ENCODE results near the gene SPAG17. TPM values are rescaled to one million over a fixed set of nuclear protein-coding genes. Genes with fewer than 3 reads are reported as not detected.

The SPAG17 gene
- total and polyA plus RNA-seq, 2 experiments from 2014 or later = 0.36 to 1.7 TPM

DNA sequence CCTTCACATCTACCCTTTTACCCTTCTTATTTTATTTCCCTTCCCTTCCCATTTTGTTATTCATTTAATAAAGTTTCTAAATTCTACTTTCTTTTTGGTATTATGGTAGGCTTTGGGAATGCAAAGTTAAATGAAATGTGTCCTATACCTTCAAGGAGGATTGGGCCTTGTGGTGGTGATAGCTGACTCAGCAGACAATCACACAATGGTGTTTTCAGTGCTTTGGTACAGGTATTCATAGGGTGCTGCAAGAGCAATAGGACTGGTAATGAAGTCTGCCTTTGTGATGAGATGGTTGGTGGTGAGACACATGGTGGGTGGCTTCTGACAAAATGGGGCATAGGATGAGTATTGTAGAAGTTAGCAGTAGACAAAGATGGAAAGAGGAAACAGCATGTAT, 21.9 kb upstream of the SPAG17 start:
- no peak for TF ChIP-seq EZH2 (IDR thresholded peaks at IDR 0.05; ENCODE audit: borderline replicate concordance)
- TF ChIP-seq EZH2phosphoT487 (IDR thresholded peaks at IDR 0.05; ENCODE audit: low read depth, severe bottlenecking, unreplicated experiment) = no peak
- TF ChIP-seq, protein P1, sequence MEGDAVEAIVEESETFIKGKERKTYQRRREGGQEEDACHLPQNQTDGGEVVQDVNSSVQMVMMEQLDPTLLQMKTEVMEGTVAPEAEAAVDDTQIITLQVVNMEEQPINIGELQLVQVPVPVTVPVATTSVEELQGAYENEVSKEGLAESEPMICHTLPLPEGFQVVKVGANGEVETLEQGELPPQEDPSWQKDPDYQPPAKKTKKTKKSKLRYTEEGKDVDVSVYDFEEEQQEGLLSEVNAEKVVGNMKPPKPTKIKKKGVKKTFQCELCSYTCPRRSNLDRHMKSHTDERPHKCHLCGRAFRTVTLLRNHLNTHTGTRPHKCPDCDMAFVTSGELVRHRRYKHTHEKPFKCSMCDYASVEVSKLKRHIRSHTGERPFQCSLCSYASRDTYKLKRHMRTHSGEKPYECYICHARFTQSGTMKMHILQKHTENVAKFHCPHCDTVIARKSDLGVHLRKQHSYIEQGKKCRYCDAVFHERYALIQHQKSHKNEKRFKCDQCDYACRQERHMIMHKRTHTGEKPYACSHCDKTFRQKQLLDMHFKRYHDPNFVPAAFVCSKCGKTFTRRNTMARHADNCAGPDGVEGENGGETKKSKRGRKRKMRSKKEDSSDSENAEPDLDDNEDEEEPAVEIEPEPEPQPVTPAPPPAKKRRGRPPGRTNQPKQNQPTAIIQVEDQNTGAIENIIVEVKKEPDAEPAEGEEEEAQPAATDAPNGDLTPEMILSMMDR (IDR thresholded peaks at IDR 0.05; ENCODE audit: poor library complexity) = no peak
- no peaks in the 10 kb centered on the region for H3K36me3 ChIP-seq (replicated peaks; ENCODE audit: insufficient read depth, low read depth)
- H3K27me3 ChIP-seq = no peaks in the 10 kb centered on the region

DNA sequence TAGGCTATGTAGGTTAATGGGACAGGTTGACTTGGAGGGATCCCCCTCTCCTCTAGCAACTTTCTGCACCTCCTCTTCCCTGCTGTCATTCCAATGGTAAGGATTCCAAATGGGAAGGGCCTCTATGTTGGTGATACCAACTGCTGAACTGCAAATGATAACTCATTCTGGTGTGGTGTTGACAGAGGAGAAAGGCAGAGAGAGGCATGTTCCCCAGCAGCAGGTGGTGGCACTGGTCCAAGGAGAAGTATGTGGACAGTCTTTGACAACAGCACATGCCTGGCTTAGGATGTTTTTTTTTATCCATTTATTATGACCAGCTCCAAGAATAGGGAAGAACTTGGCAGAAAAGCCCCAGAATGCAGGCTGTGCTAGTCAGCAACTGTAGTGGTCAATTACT, 19.6 kb upstream of the SPAG17 start:
- H3K4me1 ChIP-seq (ENCODE audit: insufficient read depth) = no peaks in the 10 kb centered on the region
- H3K4me2 ChIP-seq = no peak overlapping the region
- no peak overlapping the region for H3K27ac ChIP-seq
- H3K27me3 ChIP-seq = no peaks in the 10 kb centered on the region
- no peak for TF ChIP-seq EZH2phosphoT487 (IDR thresholded peaks at IDR 0.05; ENCODE audit: low read depth, severe bottlenecking, unreplicated experiment)
- no peak for TF ChIP-seq EZH2 (IDR thresholded peaks at IDR 0.05; ENCODE audit: borderline replicate concordance)
- TF ChIP-seq, protein P1 (IDR thresholded peaks at IDR 0.05; ENCODE audit: poor library complexity) = no peak
- no peak overlapping the region for H3K4me3 ChIP-seq
- DNase-seq (ENCODE audit: low spot score) = no peak
- no peaks in the 10 kb centered on the region for H4K20me1 ChIP-seq (ENCODE audit: insufficient read depth, poor library complexity, severe bottlenecking)
- no peaks in the 10 kb centered on the region for H3K9me2 ChIP-seq (replicated peaks; ENCODE audit: insufficient read depth)
- H3K36me3 ChIP-seq (replicated peaks; ENCODE audit: insufficient read depth, low read depth) = no peaks in the 10 kb centered on the region
- H3K9me3 ChIP-seq (ENCODE audit: low read depth) = no peaks in the 10 kb centered on the region
- H3K79me2 ChIP-seq = no peaks in the 10 kb centered on the region
- H2AFZ ChIP-seq = no peak overlapping the region

More for the DNA sequence above, 21.9 kb upstream of the SPAG17 start:
- no peaks in the 10 kb centered on the region for H4K20me1 ChIP-seq (ENCODE audit: insufficient read depth, poor library complexity, severe bottlenecking)
- H3K4me3 ChIP-seq = no peak overlapping the region
- no peaks in the 10 kb centered on the region for H3K9me3 ChIP-seq (ENCODE audit: low read depth)
- H3K9me2 ChIP-seq (replicated peaks; ENCODE audit: insufficient read depth) = no peaks in the 10 kb centered on the region
- no peaks in the 10 kb centered on the region for H3K4me1 ChIP-seq (ENCODE audit: insufficient read depth)
- no peak overlapping the region for H3K27ac ChIP-seq
- no peak overlapping the region for H3K4me2 ChIP-seq
- H3K79me2 ChIP-seq = no peaks in the 10 kb centered on the region
- no peak for DNase-seq (ENCODE audit: low spot score)
- H2AFZ ChIP-seq = no peak overlapping the region

DNA sequence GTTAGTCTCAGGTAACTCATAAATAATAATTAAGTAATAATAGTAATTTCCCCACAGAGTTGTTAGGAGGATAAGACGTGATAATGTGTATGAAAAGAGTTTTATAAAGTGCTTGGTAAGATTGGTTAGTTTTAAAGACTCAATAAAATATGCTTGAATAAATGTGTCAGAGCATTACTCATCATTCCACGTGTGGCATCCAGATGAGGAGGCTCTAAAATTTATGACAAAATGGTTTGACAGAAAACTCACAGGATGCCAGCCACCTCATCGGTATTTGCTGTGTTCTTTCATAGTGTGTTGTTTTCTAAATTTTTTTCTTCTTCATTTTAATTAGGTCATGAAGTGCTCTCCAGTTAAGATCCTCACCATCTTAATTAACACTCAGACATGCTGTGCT, 19.1 kb upstream of the SPAG17 start:
- no peaks in the 10 kb centered on the region for H3K79me2 ChIP-seq
- no peak overlapping the region for H3K4me2 ChIP-seq
- TF ChIP-seq EZH2 (IDR thresholded peaks at IDR 0.05; ENCODE audit: borderline replicate concordance) = no peak
- TF ChIP-seq, protein P1 (IDR thresholded peaks at IDR 0.05; ENCODE audit: poor library complexity) = no peak
- TF ChIP-seq EZH2phosphoT487 (IDR thresholded peaks at IDR 0.05; ENCODE audit: low read depth, severe bottlenecking, unreplicated experiment) = no peak
- no peaks in the 10 kb centered on the region for H4K20me1 ChIP-seq (ENCODE audit: insufficient read depth, poor library complexity, severe bottlenecking)
- H3K9me2 ChIP-seq (replicated peaks; ENCODE audit: insufficient read depth) = no peaks in the 10 kb centered on the region
- H3K4me1 ChIP-seq (ENCODE audit: insufficient read depth) = no peaks in the 10 kb centered on the region
- no peaks in the 10 kb centered on the region for H3K27me3 ChIP-seq
- no peak overlapping the region for H3K27ac ChIP-seq
- H3K9me3 ChIP-seq (ENCODE audit: low read depth) = no peaks in the 10 kb centered on the region
- DNase-seq (ENCODE audit: low spot score) = no peak
- no peaks in the 10 kb centered on the region for H3K36me3 ChIP-seq (replicated peaks; ENCODE audit: insufficient read depth, low read depth)
- no peak overlapping the region for H3K4me3 ChIP-seq
- no peak overlapping the region for H2AFZ ChIP-seq
- WGBS (ENCODE audit: low lambda C conversion rate, missing lambda C conversion rate) = 80% methylated on average over 3 of the region's 3 CpGs

DNA sequence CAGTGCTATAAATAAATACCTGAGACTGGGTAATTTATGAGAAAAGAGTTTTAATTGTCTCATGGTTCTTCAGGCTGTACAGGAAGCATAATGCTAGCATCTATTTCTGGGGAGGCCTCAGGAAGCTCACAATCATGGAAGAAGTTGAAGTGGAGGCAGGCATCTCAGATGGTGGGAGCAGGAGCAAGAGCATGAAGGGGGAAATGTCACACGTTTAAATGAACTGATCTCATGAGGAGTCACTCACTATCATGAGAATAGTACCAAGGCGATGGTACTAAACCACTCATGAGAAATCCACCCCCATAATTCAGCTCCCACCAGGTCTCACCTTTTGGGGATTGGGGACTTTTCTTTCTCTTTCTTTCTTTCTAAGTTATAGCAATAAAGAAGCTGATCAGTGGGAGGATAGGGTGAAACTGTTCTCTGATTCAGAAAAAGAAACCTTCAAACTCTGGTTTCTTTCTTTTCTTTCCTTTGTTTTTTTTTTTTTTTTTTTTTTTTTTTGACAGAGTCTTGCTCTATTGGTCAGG, 17.1 kb upstream of the SPAG17 start:
- TF ChIP-seq EZH2phosphoT487 (IDR thresholded peaks at IDR 0.05; ENCODE audit: low read depth, severe bottlenecking, unreplicated experiment) (no peak), EZH2 (IDR thresholded peaks at IDR 0.05; ENCODE audit: borderline replicate concordance) (no peak)
- TF ChIP-seq, protein P1 (IDR thresholded peaks at IDR 0.05; ENCODE audit: poor library complexity) = no peak
- Histone ChIP-seq H3K4me3 (no peak overlapping the region), H3K79me2 (no peaks in the 10 kb centered on the region), H3K4me1 (ENCODE audit: insufficient read depth) (no peaks in the 10 kb centered on the region), H3K9me2 (replicated peaks; ENCODE audit: insufficient read depth) (no peaks in the 10 kb centered on the region), H3K4me2 (no peak overlapping the region), H4K20me1 (ENCODE audit: insufficient read depth, poor library complexity, severe bottlenecking) (no peaks in the 10 kb centered on the region), H3K9me3 (ENCODE audit: low read depth) (no peaks in the 10 kb centered on the region), H3K36me3 (replicated peaks; ENCODE audit: insufficient read depth, low read depth) (no peaks in the 10 kb centered on the region), H2AFZ (no peak overlapping the region), H3K27me3 (no peaks in the 10 kb centered on the region), H3K27ac (no peak overlapping the region)
- DNase-seq (ENCODE audit: low spot score) = no peak
- 88% methylated on average over 2 of the region's 2 CpGs for WGBS (ENCODE audit: low lambda C conversion rate, missing lambda C conversion rate)

All from hepatocyte (in vitro differentiated cells).